Hepatocyte (in vitro differentiated cells): ENCODE data around the gene CA7.

ENCODE experiments used
- CTCF ChIP-seq: fragments of 200-600 bp; sonication (generic); IDR thresholded peaks from 2 replicates; pipeline ENCODE4 v1.5.1; 2016; ENCODE audit warnings: antibody characterized with exemption, mild to moderate bottlenecking; ENCODE audit not compliant: poor library complexity
- EZH2 ChIP-seq: fragments of 200-600 bp; sonication (generic); IDR thresholded peaks from 2 replicates; pipeline ENCODE4 v1.6.1; 2016; ENCODE audit warnings: antibody characterized with exemption, mild to moderate bottlenecking, borderline replicate concordance
- EZH2phosphoT487 ChIP-seq: fragments of 200-600 bp; sonication (generic); IDR thresholded peaks from one replicate; pipeline ENCODE4 v1.6.1; 2018; ENCODE audit warnings: antibody characterized with exemption, mild to moderate bottlenecking, low read depth, moderate library complexity; ENCODE audit not compliant: unreplicated experiment, severe bottlenecking

DNA sequence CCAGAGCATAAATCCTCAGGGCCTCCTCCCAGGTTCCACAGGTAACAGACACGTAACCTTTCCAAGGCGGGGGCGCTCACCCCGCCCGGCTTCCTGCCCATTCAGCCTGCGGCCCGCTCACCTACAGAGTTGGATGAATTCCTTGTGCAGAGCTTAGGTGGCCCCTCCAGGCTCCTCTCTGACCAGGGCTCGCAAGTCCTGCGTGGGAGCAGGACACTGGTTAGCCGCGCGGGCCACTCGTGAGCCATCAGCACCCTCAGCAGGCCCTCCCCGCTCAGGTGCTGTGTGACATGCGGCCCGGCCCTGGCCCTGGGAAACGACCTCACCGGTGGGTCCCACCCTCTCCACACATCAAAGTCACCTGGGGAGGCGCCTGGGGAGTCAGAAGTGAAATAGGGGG, 43.4 kb upstream of the CA7 start:
- no peak for TF ChIP-seq CTCF
- TF ChIP-seq EZH2 = no peak
- no peak for TF ChIP-seq EZH2phosphoT487
